ENCODE results near the gene ST6GALNAC6. TPM values are rescaled to one million over a fixed set of nuclear protein-coding genes. Genes with fewer than 3 reads are reported as not detected.

The ST6GALNAC6 gene
- total and polyA plus RNA-seq, 2 donors (not counting 1 experiment from before 2014, with no cell fraction given), result 68.0 to 126 TPM

DNA sequence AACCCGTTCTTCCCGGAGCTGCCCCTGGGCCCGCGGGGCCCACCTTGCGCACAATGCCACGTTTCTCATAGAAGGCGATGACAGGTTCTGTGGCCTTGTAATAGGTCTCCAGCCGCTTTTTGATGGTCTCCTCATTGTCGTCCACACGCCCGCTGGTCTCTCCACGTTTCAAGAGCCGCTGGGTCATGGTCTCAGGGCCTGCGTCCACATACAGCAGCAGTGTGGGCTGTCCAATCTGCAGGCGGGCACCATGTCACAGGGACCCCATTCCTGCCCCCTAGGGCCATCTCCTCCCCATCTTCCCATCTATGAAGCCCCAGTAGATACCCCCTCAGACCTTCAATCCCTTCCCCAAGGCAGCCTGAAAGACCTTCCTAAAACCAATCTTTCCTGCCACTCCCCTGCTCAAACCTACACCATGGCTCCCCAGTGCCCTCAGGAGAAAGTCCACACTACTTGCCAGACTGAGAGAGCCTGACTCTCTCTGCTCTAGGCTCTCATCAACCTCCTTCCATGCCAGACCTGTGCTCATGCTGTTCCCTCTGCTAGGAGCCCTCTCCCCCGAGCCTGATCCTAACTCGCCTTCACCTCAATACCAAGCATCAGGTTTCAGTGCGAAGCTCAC is 31.0 kb downstream of the ST6GALNAC6 start:
- peaks cover 25% of the 10 kb centered on the region for H3K4me1 Mint-ChIP-seq

More for the DNA sequence above, 31.0 kb downstream of the ST6GALNAC6 start:
- intact Hi-C loops (cut with micrococcal nuclease), result no loop called here
- H3K4me3 ChIP-seq (ENCODE audit: control extremely low read depth in 1 of 5, extremely low read depth in 1 of 5, insufficient read depth in 1 of 5, low read depth in 2 of 5, low read length in 4 of 5), result no peak overlapping the region
- CTCF ChIA-PET, result interaction anchor here (1.0 to 13.7 kb wide), 16 partner anchors 12 to 283 kb away, joined by 3 to 237 read pairs (median 14); partner anchors contain the start of genes CDK9, SH2D3C, ST6GALNAC4 and TOR2A
- DNase-seq, result peak; percentile 15
- no peaks in the 10 kb centered on the region for H3K27me3 ChIP-seq (replicated peaks in 1 of 4; ENCODE audit: control extremely low read depth in 1 of 4, control insufficient read depth in 3 of 4, insufficient read depth in 4 of 4, low read length in 3 of 4)
- H4K20me1 ChIP-seq (ENCODE audit: control insufficient read depth, insufficient read depth, low read length, poor library complexity, severe bottlenecking), result no peaks in the 10 kb centered on the region
- WGBS (ENCODE audit: insufficient coverage), result 96% methylated on average over 18 of the region's 18 CpGs
- POLR2A ChIA-PET, result interaction anchor here (0.7 kb wide), 1 partner anchor 53 kb away, joined by 3 read pairs; no protein-coding TSS in a partner anchor
- no peak overlapping the region for H3K4me2 ChIP-seq (replicated peaks; ENCODE audit: low read depth, low read length, poor library complexity, severe bottlenecking)
- H3K9ac ChIP-seq (ENCODE audit: low read length), result no peak overlapping the region
- H3K4me1 ChIP-seq (ENCODE audit: control insufficient read depth in 2 of 2, insufficient read depth in 2 of 2, low read length in 2 of 2), result peaks cover 20 to 34% of the 10 kb centered on the region in 2 donors
- peak overlapping the region; percentile 66 for H3K27ac Mint-ChIP-seq
- no peak overlapping the region for H3K27ac ChIP-seq (ENCODE audit: low read length in 2 of 2)
- H3K79me2 ChIP-seq (ENCODE audit: control insufficient read depth, insufficient read depth, low read length), result no peaks in the 10 kb centered on the region
- ATAC-seq (ENCODE audit: low read depth), result no peak
- no peaks in the 10 kb centered on the region for H3K36me3 ChIP-seq (replicated peaks in 1 of 2; ENCODE audit: control extremely low read depth in 1 of 2, control insufficient read depth in 1 of 2, extremely low read depth in 1 of 2, insufficient read depth in 2 of 2, low read length in 1 of 2)
- no peaks in the 10 kb centered on the region for H3K9me3 Mint-ChIP-seq (ENCODE audit: insufficient read depth)
- H3K27me3 Mint-ChIP-seq, result no peaks in the 10 kb centered on the region
- no peak for TF ChIP-seq CTCF (IDR thresholded peaks at IDR 0.05)
- TF ChIP-seq EZH2 (IDR thresholded peaks at IDR 0.05; ENCODE audit: borderline replicate concordance, insufficient read depth, low read depth, low read length, poor library complexity, severe bottlenecking), result no peak
- H3K9me3 ChIP-seq (ENCODE audit: control extremely low read depth in 1 of 3, control insufficient read depth in 2 of 3, insufficient read depth in 1 of 3, low read length in 2 of 3), result no peaks in the 10 kb centered on the region
- H2AFZ ChIP-seq (ENCODE audit: insufficient read depth, low read depth, low read length, poor library complexity, severe bottlenecking), result no peak overlapping the region
- no peak overlapping the region for H3K4me3 Mint-ChIP-seq

All from B cell (primary cell).